A549 treated with CORT108297 at 1 μM for 4 hours (cell line): Measurements from ENCODE around the gene MYO5C. TPM values are rescaled to one million over a fixed set of nuclear protein-coding genes. Genes with fewer than 3 reads are reported as not detected.

Experiments
- total RNA-seq: library from RNA; stranded (reverse); fragments of 200-300 nt; extraction: Qiagen RNA extraction; gene quantifications from 5 replicates; pipeline ENCODE4 v1.2.3, GENCODE V29; 2022

The MYO5C gene
- total RNA-seq = 4.5 to 6.5 TPM (median 5.4 TPM) in 5 replicates

GRCh38 chr15:52295421-52296001 is at the start of gene MYO5C:
Gene MYO5C (minus strand): TSS chr15:52295804. CDS start chr15:52295636, 168 bp downstream.

GRCh38 chr15:52191207-52191606 is 104.4 kb downstream of the MYO5C start, which contains the start of gene GNB5:
Gene GNB5 (minus strand): TSS chr15:52191392. CDS start chr15:52184676, 6,716 bp downstream.

Other genes with a start within 250 kb of the MYO5C start
- gene BCL2L10, start 183.0 kb downstream of the MYO5C start, total RNA-seq = 0.12 to 0.32 TPM (median 0.20 TPM) in 5 replicates
- 47.9 to 54.6 TPM (median 51.7 TPM) in 5 replicates for gene GNB5, start 104.4 kb downstream of the MYO5C start, total RNA-seq
- gene MYO5A, start 233.1 kb upstream of the MYO5C start, total RNA-seq = 19.5 to 32.0 TPM (median 25.9 TPM) in 5 replicates